SKM-1 (cell line): ENCODE measurements around the gene DSG1.
A peak's percentile ranks its signal among the peaks of the same experiment; 100 is the strongest.
"Not testable (repeated sequence)": the region's sequence is repeated elsewhere in the genome, so short reads cannot be mapped to it uniquely, and the experiment has no call there.

Experiments used
- DNase-seq: peaks from one replicate; lab custom pipeline; 2025; ENCODE audit not compliant: unreplicated experiment; lab: John Stamatoyannopoulos, UW

DSG1 gene

GRCh38 chr18:31317860-31318259, at the start of gene DSG1:
Gene DSG1, plus strand, starts transcription at chr18:31318160. Its CDS starts 141 bp downstream, at chr18:31318301.
- DNase-seq = no peak

DNA sequence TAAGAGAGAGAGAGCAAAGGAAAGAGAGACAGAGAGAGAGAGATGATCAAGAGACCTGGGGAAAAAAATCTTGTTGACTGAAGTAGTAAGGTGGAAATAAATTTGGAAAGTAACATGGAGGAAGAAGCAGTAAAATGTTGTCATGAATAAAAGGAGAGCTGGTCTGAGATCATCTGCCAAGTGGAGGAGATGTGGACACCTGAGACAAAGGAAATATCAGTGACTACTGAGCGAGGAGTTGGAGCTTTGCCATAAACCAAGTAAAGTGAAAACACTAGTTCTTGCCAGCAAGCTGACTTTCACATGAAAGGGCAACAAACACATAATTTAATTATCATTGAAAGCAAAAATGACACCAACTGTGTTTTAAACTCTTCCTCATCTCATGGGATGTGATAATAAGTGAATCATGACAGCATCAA, 49.0 kb upstream of the DSG1 start:
- DNase-seq = no peak

DNA sequence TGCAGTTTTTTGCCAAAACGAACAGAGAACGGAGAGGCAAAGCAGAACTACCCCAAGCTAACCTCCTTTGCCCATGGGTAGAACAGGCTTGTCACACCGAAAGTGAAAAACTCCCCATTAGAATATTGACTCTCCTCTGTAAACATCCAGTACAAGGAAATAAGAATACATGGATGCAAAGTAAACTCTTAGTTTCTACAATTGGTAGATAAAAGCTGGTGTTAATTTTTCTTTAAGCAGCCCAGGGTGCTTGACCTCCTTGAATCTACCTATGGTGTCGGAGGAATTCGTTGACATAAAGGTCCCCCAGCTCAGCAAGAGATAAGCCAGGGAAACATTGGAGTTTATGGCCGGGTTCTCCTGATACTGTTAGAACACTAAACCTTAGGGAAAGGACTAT, 48.4 kb upstream of the DSG1 start:
- DNase-seq = no peak

- DNase-seq = no peak
Observed at GRCh38 chr18:31270578-31270977, 47.4 kb upstream of the DSG1 start.

DNA sequence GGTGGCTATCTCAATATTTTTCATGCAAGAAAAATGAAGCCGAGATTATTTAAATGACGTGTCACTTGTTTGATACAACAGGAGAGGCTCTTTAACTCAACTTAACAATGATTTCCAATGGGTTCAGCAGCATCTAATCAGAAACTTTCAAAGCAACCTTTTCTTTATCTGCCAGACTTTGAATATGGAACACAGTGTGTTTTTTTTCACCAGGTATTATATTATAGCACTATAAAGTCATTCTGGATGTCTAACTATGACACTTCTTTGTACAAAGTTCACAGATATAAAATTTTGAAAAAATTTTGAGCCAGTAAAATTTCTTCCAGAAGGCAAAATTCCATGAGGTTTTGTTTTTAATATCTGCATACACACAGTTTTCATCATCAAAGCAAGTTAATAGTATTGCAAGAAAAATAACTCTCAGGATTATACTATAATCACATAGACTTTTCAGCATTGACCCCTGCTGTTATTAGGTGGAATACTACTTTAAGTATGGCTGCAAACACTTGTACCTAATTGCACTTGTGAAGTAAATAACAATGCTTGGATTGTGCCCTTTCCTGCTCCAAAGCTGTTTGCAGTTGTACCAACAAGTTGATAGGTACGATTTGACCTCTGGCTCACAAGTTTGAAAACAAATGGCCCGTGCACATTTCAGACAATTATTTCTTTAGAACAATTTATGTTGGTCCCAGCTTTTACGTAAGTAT, 44.0 kb upstream of the DSG1 start:
- DNase-seq = no peak

- DNase-seq = no peak
Observed at GRCh38 chr18:31274931-31275330, 43.0 kb upstream of the DSG1 start.

DNA sequence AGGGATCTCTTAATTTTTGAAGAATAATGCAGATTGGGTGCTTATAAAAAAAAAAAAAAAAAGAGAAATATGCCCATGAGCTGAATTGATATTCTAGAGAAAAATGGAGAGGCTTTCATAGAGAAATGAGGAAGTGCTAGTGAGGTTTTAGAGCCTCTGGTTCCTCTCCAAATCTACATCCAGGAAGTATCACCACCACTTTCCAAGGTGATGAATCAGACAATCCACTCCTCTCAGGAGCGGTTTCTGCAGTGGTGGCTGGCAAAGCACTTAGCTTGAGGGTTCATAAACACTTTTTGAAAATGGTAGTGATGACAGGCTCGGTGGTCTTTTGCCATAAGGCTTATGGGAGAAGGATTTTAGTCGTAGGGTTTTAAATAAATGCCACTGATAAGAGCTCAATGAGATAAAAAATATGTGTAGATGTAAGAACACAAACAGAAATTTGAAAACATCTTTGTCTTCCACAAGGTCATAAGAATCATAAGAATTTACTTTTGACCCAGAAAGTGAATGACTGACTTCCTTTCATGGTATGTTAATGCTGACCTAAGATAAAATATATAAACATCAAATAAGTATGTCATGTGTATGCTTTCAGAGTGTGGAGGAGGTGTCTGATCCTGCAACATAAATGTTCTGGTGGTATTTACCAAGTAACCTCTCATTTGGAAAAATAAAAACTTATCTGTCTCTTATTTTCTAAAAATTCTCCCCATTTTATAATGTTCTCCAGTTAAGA, 42.1 kb upstream of the DSG1 start:
- DNase-seq = peak; percentile 74

- no peak for DNase-seq
Observed at GRCh38 chr18:31278609-31279071, 39.3 kb upstream of the DSG1 start.

GRCh38 chr18:31280502-31280901, 37.5 kb upstream of the DSG1 start:
- DNase-seq = no peak

DNA sequence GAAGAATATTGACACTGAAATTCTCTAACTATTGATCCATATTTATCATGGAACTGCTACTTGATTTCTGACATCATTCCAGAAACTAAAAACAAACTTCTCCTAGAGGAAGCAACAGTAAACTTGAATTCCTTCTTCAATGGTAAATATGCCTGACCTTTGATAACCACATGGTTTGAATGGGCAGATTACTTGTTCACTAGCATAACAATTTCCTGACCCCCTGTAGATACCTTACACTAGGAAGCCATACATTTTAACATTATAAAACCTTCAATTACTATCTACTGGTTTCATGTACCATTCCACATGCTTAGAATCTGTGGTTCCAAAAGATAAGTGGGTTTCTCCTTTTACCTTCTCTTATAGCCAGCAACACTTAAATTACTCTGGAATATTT, 36.5 kb upstream of the DSG1 start:
- DNase-seq = no peak

DNA sequence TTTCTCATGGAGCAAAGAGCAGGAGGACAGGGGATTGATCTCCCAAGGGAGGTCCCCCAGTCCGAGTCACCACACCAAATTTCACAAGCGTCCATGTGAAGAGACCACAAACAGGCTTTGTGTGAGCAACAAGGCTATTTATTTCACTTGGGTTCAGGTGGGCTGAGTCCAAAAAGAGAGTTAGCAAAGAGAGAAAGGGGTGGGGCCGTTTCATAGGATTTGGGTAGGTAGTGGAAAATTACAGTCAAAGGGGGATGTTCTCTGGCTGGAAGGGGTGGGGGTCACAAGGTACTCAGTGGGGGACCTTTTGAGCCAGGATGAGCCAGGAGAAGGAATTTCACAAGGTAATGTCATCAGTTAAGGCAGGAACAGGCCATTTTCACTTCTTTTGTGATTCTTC, 28.5 kb upstream of the DSG1 start:
- DNase-seq = not testable (repeated sequence)

DNA sequence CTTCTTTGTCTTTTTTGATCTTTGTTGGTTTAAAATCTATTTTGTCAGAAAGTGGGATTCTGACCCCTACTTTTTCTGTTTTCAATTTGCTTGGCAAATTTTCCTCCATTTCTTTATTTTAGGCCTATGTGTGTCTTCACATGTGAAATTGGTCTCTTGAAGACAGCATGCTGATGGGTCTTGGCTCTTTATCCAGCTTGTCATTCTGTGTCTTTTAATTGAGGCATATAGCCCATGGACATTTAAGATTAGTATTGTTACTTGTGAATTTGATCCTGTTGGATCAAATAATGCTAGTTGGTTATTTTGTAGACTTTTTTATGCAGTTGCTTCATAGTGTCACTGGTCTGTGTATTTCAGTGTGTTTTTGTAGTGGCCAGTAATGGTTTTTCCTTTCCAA, 26.3 kb upstream of the DSG1 start:
- no peak for DNase-seq

DNA sequence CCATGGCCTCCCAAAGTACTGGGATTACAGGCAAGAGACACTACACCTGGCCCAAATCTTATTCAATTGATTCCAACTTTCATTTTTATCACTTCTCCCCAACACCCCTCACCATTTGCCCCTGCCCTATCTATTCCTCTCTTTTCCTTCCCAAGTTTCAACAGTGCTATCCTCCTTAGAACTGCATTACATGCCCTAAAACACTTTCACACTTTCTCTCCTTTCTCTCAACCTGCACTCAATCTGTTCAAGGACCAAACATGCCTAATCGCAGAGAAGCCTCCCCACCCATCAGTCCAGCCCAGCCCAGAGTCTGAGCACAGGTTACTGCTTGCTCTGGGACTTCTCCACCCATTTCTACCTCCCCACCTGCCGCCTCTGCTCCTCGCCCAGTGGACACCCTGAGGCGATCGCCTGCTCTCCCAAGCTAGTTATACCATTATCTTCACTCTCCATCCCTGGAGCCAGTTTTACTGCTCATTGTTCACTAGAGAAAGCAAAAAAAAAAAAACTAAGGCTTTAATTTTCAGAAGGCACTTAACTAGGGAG, 23.7 kb upstream of the DSG1 start:
- DNase-seq = no peak

DNA sequence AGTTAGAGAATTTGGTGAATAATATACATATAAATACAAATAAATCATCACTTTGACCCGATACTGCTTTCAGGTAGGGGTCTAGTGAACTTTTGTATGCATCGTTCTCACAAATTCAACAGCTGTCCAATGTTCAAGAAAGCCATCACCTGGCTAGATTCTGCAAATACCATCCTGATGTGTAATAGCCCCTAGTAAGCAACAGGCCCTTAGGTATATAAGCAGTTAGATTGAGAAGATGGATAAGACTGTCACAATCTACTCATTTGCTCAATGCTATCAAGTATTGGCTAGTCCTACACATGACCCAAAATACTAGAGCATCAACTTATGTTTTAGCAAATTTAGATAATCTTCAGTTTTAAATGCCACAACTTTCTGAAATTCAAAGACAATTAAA, 20.7 kb upstream of the DSG1 start:
- no peak for DNase-seq

- no peak for DNase-seq
Observed at GRCh38 chr18:31301201-31301655, 16.7 kb upstream of the DSG1 start.

DNA sequence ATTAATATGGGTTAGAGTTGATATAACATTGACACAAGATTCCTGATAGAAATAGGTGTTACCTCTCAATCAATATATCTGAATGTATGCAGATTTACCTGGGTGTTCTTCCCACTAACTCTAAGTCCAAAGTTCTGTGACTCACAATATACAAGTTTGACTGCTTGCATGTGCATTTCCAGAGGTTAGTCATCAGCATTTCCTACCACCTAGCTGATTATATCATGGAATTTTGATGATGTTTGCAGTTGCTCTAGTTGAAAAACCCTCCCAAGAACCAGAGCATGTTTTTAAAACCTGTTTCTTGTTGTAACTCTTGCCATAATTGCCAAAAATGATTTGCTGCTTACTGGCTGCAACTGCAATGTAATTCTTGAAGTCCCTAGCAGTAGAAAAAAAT, 15.0 kb upstream of the DSG1 start:
- no peak for DNase-seq

DNA sequence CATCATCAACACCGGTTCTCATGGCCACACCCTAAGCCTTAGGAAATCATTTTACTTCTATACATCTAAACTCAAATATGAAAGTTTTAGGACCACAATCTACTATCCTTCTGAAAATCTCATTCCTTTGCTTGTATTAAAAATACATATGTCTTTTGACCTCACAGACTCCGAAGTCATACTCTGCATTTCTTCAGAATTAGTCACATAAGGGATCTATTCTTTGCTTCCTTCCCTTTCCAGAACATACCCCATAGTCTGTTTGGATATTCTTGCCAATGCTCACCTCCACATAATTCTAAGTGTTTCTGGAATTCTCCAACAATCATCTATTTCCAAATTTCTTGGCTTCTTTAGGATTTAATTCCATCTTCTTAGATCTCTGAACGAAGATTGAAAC, 14.2 kb upstream of the DSG1 start:
- DNase-seq = no peak

- DNase-seq = no peak
Observed at GRCh38 chr18:31309115-31309514, 8.8 kb upstream of the DSG1 start.

GRCh38 chr18:31316974-31317373, 986 bp upstream of the DSG1 start:
- DNase-seq = no peak

DNA sequence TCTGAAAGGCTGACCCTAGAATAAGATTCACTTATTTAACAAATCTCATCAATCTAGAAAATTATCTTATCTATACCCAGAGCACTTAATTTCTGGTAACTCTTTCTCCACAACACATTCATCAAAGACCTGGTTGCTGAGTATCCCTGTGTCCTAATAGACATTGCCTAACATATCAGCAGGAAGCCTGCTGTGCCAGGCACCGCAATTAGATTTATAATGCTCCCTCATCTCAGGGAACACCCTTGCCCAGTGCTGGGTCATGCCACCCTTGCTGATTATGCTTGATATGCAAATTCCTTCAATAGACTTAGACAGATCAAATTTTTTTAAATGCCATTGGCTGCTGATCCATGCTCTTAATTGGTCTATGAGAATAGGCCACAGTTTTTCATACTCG, 3.8 kb downstream of the DSG1 start:
- DNase-seq = no peak

DNA sequence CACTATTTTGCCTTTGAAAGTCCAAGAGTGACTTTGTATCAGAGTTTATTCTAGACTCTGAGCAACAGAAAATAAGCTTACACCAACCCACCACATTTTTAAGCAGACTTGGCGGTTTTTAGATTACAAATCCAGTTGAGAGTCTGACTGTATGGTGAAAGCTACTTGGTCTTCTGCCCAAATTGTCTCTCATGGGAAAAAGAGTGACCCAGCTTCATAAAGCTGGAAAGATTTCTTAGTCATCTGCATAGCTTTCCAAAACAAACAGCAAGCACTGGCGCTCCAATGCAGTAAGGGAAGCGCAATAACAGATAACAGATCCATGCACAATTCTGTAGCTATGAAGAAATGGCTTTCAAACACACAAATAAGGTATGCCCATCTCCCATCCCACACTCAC, 7.1 kb downstream of the DSG1 start:
- DNase-seq = no peak

DNA sequence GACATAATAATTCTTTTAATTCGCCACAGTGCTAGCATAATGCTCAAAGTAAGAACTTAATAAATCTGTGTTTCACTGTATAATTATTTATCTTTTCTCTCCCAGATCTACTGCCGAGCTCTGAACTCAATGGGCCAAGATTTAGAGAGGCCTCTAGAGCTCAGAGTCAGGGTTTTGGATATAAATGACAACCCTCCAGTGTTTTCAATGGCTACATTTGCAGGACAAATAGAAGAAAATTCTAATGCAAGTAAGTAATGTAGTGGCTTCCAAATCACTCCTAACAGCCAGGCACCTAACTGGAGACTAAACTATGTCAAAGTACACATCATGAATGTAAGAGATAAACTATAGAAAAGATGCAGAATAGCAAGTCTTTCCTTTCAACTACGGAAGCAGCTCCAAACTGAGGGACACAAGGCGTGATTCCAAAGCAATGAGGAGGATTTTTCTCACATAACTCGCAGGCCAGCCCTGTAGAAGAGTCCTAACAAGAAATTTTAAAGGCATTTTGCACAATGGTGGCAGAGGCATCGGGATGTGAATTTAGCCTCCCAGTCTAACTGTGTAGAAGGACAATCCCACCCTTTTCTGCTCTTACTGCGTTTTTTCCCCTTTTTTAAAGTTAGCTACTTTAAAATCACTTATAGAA, 12.0 kb downstream of the DSG1 start:
- no peak for DNase-seq
